Urothelium cell line (cell line): ENCODE results near the gene MS4A1.
"Not testable (repeated sequence)": the region's sequence is repeated elsewhere in the genome, so short reads cannot be mapped to it uniquely, and the experiment has no call there.

Experiments
- DNase-seq: peaks from one replicate; pipeline ENCODE4 v3.0.0; 2011; ENCODE audit warnings: low spot score, mixed read lengths
- FAIRE-seq: peaks from 2 replicates; lab custom pipeline; 2011; peaks lifted over from hg19 to GRCh38; lab: Jason Lieb, UNC

The MS4A1 gene

DNA sequence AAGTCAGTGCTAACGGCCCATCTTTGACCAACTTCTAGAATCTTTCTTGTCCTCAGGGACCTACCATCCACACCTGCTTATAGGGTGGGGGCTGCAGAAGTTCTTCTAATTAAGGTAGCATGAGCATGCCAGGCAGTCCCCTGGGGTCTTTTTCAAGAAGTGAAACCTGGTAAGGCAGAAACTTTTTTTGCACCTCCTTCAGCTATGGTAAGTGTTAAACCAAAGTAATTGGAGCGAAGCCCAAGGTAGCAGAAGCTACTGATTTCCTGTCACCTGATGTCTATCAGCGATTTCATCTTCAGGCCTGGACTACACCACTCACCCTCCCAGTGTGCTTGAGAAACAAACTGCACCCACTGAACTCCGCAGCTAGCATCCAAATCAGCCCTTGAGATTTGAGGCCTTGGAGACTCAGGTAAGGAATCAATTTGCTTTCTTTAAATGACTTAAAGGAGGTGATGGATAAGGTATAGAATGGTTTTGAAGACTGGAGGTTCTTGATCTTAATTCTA is at the start of gene MS4A1:
TSS of gene MS4A1 (plus strand) at position 317 of the 512 bp plus-strand sequence. CDS start 6,528 bp downstream, outside the sequence.
- DNase-seq: no peak
- FAIRE-seq: no peak

DNA sequence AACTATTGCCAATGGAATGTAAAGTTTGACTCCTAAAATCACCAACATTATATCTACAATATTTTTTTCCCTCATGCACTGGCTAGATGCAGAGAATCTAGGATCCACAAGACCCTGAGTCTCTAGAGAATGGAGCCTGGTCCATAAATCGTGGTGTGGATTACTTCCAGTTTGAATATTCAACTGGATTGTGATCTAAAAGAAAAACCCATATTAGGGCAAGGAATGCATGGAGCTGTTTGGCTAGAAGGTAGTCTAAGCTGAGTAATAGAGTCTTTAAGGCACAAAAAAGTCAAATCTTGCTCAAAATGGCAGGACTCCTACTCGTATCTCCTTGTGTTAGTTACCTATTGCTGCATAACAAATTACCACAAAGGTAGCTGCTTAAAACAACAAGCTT is 35.6 kb upstream of the MS4A1 start:
- DNase-seq: no peak
- FAIRE-seq: no peak

DNA sequence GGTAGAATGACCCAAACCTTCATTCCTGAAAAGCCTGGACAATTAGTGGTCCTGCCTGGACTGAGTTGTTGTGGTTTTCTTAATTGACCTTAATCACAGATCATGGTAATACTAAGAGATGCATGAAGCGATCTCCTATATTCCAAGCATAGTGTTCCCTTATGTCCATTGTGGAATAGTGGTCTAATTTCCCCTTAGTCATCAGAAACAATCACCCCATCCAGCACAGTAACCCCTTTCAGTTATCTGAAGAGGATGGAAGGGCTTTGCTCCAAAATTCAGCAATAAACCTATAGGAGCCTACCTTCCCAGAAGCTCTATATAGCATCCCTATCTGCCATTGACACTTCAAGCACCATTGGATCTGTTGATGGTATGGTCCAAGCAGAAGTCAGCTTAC is 33.0 kb upstream of the MS4A1 start:
- no peak for DNase-seq
- no peak for FAIRE-seq

DNA sequence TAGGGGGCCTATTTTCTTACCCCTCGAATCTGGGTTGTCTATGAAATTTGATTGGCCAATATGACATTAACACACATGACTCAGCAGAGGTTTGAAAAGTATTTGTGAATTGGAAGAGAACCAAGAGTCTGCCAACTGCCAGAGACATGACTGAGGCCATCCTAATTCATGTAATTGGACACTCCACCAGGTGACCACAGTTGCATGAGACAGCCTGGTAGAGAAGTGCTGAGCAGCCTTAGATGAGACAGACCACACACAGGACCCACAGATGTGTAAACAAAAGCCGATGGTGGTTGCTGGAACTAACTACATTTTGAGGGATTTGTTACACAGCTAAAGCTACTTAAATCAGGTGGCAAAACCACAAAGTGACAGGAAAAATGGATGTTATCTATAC is 27.1 kb upstream of the MS4A1 start:
- FAIRE-seq: peak; percentile 82
- DNase-seq: peak; percentile 86

DNA sequence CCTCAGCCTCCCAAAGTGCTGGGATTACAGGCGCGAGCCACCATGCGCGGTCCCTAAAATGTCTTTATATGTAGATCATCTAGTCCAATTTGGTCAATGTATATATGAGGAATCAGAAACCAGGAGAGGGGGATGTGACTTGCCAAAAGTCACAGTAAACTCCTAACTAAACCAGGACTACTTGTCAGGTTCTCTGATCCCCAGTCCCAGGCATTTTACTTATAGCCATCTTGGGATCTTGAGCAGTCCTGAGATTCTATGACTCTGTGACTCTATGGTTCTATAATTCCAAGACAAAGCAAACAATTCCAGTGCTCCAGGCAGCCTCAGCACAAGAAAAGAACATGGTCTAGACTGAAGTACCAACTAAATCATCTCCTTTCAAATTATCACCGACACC is 26.4 kb upstream of the MS4A1 start, which contains the start of gene MS4A5:
TSS of gene MS4A5 (plus strand) at position 301 of the 400 bp plus-strand sequence. CDS start 103 bp downstream, outside the sequence.
- no peak for FAIRE-seq

DNA sequence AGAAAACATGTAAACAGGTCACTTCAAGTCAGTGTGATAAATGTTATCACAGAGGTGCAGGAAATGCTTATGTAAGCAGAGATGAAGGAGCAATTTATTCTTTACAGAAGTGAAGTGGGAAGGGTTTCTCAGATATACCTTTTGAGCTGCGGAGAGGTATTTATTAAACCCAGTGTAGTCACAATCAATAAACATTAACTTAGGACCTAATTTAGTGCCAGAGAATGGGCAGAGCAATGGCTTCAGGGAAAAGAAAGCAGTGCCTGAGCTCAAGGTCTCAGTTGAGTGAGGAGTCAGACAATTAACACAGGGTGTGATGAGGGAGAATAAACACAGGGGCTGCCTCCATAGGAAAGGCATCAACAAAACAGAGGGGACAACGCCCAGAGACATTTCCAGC is 24.4 kb upstream of the MS4A1 start:
- DNase-seq: no peak
- no peak for FAIRE-seq

More for the DNA sequence above, 26.4 kb upstream of the MS4A1 start, which contains the start of gene MS4A5:
- DNase-seq: no peak

DNA sequence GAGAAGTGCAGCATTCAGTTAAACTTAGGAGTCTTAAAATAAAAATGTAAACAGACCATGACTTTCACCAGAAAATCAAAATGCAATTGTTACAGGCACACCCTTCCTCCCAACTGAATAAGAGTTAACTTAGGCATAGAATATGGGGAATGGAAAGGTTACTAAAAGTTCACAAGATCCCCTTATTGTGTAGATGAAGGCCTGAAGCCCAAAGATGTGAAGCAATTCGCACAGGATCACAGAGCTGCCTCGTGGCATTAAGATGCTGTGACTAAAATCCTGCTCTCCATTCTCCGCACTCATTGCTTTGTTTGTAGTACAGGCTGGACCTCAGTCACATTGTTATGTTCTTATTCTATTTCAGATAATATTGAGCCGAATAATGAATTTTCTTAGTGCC is 22.2 kb upstream of the MS4A1 start:
- DNase-seq (no peak), FAIRE-seq (no peak)

DNA sequence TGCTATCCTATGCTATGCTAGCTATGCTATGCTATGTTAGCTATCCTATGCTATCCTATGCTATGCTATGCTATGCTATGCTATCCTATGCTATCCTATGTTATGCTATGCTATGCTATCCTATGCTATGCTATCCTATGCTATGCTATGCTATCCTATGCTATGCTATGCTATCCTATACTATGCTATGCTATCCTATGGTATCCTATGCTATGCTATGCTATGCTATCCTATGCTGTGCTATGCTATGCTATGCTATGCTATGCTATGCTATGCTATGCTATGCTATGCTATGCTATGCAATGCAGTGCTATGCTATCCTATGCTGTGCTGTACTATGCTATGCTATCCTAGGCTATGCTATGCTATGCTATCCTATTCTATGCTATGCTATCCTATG is 8.6 kb upstream of the MS4A1 start:
- DNase-seq: no peak
- FAIRE-seq: peak; percentile 35

DNA sequence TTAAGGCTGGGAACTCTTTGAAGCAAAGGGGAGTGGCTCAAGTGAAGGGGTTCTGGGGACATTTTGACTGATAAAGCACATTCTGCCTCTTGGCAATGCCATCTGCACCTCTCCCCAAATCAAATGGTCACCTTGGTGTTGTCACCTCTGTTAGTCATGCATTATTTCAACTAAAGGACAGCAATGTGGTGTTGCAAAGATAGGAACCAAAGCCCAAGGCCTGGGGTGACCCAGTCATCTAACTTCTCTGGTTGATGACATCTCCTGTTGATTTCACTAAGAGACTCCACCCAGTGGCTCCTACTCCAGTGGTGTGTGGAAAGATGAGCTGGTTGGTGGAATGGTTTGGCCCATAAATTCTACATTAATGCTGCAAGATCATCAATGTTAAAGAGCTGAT is 7.8 kb upstream of the MS4A1 start:
- no peak for DNase-seq
- FAIRE-seq: no peak

DNA sequence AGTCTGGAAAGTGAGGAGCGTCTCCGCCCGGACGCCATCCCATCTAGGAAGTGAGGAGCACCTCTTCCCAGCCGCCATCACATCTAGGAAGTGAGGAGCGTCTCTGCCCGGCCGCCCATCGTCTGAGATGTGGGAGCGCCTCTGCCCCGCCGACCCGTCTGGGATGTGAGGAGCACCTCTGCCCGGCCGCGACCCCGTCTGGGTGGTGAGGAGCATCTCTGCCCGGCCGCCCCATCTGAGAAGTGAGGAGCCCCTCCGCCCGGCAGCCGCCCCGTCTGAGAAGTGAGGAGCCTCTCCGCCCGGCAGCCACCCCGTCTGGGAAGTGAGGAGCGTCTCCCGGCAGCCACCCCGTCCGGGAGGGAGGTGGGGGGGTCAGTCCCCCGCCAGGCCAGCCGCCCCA is 4.5 kb upstream of the MS4A1 start:
- DNase-seq, FAIRE-seq: not testable (repeated sequence)

DNA sequence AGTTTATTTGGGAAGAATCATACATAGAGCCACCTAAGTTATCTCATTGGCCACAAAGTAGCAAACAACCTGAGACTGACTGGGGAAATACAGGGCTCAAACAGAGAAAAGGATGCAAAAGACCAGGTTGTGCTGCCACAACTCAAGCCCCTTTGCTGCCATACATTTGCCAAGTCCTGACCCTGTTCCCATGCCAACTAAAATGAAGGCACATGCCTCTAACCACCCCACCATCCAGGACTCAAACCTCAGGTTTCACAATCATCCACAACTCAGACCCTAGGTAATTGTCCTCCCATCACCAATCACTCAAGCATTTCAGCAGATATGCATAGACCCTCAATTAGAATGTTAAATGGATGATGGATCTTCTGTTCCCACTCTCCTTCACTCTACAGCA is 1.4 kb upstream of the MS4A1 start:
- no peak for FAIRE-seq
- DNase-seq: no peak

DNA sequence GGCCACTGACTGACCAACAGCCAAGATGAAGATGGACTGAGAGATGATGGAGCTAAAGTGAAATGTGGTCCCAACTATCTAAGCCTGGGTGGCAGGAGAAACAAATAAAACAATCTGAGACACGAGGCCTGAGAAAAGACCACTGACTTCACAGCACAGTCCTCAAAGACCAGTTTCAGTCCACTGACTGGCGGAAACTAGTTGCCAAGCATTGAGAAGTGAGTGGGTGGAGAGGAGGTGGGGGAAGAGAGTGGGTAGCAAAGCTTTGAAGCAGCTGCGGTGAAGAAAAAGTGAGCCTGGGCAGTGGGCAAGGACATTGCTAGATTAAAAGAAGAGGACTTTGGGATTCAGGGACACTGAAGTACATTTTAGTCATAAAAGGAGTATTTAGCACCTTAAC is 1.9 kb downstream of the MS4A1 start:
- FAIRE-seq: no peak
- DNase-seq: no peak

DNA sequence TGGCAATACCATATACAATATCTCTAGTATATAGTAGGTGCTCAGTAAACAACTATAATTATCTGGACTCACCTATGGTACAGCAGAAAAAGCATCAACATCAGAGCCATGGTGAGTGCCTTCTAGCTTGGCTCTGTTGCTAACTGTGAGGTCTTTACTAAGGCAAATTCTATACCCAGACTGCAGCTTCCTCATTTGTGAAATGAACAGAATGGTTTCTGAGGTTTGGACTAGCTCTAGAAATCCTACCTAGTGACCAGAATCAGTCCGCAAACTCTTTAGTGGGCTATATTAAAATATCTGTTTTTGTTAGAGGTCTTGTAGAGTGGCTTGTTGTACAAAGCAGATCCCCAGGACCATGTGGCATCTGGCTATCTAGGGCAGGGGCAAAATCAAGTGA is 3.7 kb downstream of the MS4A1 start:
- no peak for FAIRE-seq

DNA sequence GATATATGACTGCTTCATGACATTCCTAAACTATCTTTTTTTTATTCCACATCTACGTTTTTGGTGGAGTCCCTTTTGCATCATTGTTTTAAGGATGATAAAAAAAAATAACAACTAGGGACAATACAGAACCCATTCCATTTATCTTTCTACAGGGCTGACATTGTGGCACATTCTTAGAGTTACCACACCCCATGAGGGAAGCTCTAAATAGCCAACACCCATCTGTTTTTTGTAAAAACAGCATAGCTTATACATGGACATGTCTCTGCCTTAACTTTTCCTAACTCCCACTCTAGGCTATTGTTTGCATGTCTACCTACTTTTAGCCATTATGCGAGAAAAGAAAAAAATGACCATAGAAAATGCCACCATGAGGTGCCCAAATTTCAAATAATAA is 13.2 kb downstream of the MS4A1 start:
- FAIRE-seq (no peak), DNase-seq (no peak)

More for the DNA sequence above, 3.7 kb downstream of the MS4A1 start:
- no peak for DNase-seq

DNA sequence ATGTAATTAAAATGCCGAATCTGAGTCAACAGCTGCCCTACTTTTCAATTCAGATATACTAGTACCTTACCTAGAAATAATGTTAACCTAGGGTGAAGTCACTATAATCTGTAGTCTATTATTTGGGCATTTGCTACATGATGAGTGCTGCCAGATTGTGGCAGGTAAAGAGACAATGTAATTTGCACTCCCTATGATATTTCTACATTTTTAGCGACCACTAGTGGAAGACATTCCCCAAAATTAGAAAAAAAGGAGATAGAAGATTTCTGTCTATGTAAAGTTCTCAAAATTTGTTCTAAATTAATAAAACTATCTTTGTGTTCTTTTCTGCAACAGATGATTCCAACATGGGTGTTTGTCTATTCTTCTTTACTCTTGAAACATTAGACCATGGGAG is 14.1 kb downstream of the MS4A1 start:
- DNase-seq (no peak), FAIRE-seq (no peak)

DNA sequence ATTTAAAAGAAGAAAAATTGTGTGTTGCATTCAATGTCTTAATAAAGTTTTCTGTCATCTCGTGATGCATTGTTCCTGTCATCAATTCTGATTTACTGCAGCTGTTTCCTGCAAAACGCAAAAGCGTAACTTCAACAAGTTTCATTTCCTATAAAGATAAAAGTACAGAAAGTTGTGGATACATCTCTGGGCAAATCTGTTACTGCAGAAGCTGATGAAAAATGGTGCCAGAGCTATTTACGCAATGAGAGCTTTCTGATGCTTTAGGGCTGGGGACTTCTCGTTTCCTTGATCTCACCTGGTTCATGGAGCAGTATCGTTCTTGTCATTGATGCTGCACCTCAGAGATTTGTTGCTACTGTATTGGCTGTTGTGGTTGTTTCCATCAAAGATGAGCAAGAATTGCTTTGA is 21.4 kb downstream of the MS4A1 start:
- no peak for DNase-seq
- FAIRE-seq: no peak

DNA sequence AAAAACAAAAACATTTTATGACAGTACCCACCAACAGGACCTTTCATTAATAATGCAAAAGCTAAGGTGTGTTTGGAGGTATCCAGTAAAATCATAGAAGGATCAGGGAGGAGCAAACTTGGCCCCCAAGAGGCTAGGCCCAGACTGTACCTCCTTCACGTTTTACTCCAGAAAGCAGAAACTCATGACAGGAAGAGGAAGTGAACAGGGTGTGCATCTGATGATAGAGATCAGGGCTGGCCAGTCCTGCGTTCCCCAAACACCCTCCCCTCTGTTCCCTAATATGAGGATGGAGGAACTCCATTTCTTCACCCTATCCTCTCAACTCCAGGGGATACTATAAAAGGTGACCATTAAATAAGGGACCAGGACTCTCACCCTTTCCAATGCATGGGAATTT is 26.7 kb downstream of the MS4A1 start:
- FAIRE-seq: no peak
- no peak for DNase-seq

DNA sequence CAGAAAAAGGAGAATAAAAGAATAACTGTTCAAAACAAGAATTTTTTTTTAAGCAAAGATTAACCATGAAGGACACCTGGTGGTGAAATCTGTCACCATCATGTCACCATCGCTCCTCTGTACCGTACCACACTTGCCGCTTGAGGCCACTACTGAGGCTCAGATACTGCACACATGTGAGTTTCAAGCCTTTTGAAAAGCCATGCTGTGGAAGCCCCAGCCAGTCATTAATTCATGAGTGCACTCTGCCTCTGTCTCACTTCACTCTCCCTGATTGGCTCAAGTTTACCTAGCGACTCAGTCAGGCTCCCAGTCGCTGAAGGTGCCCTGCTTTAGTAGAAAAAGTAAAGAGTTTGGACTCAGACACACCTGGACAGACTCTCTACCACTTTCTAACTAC is 30.3 kb downstream of the MS4A1 start:
- FAIRE-seq (no peak), DNase-seq (peak; percentile 63)

DNA sequence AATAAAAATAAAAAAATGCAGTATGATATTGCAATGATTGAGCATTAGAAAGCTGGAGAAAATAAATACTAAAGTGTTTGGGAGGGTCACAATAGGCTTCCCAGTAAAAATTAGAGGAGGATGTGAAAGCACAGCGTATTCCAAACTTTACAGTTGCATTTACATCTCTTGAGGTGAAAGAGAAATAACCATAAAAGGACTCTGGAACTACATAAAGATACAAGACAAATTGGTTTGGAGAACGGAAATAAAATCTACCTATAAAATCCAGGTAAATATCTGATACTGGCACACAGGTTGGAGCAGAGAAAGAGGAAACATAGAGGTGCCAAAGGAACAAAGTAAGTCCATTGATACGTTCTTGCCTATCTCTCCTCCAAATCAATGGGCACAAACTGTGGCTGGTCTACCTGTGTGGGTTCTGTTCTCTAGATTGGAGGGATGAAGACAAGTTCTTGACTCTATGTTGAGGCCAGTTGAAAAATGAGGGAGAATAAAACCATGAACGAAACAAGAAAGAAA is 36.9 kb downstream of the MS4A1 start, which contains the start of gene MS4A12:
TSS of gene MS4A12 (plus strand) at position 291 of the 522 bp plus-strand sequence. CDS start 4,541 bp downstream, outside the sequence.
- no peak for FAIRE-seq
- DNase-seq: no peak

DNA sequence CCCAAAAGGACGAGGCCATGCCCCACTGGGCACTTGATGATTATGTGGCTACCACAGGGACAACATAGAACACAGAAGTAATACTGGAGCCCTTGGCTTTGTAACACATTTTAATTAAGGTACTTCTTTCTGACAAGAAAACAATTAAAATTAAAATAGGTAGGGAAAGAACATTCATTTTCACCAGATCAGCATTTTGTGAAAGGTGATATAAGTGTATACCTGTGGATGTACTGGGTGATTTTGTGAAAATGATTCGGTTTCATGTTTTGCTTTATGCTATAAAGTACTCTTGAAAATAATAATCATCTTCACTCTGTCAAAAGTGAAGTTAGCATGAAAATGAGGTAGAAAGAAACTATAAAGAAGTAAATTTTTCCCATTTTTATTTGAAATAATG is 37.8 kb downstream of the MS4A1 start:
- FAIRE-seq (no peak), DNase-seq (no peak)

DNA sequence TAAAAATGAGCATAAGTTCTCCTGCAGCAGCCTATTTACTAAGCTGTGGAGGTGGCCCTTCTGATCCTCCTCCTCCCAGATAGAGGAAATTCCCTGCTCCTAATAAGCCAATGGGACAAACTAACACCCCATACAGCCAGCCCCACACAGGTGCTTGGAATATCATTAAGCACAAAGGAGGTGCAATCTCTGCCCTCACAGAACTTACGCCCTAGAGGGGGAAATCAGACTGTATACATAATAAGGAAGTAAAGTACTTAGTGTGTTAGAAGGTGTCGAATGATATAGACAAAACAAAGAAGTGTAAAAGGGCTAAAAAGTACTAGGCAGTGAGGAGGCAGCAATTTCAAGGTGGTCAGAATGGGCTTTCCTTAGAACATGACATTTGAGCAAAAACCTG is 42.8 kb downstream of the MS4A1 start:
- FAIRE-seq: no peak
- DNase-seq: no peak

DNA sequence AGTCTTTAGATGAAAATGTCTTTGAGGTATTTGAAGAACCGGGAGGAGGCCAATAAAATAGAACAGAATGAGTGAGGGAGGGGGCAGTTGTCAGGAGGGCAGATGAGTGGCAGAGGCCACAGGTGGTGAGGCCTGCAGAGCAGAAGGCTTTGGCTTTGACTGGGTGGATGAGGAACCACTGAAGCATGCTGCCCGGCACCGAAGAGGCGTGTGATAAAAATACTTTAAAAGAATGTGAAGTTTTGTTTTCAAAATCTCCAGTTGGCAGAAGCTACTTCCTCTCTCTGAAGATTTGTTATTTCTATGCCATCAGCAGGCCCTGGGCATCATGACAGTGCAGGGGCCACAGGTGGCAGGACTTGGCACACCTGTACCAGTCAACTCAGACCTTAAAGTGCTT is 43.2 kb downstream of the MS4A1 start:
- no peak for FAIRE-seq

More for the DNA sequence above, 43.2 kb downstream of the MS4A1 start:
- peak; percentile 18 for DNase-seq
